Caco-2 (cell line): ENCODE results near the gene NUB1. TPM values are rescaled to one million over a fixed set of nuclear protein-coding genes. Genes with fewer than 3 reads are reported as not detected.

ENCODE experiments used
- BruUV-seq: library from RNA; stranded (reverse); fragments of 400-500 nt; replicated peaks from 2 replicates; lab custom pipeline; 2021; lab: Mats Ljungman, UMichigan
- CTCF ChIA-PET: fragments of 300-600 bp; sonication (Branson Sonifier 250); formaldehyde crosslinking; loops from one replicate; lab custom pipeline; 2022; ENCODE audit warnings: antibody characterized with exemption; lab: Charles Lee
- POLR2A ChIA-PET: fragments of 300-600 bp; sonication (Branson Sonifier 250); formaldehyde crosslinking; loops from one replicate; lab custom pipeline; 2022; ENCODE audit warnings: antibody characterized with exemption; lab: Charles Lee
- DNase-seq, 2 experiments: peaks; one replicate each; pipeline versions ENCODE4 v3.0.0 to v3.0.0-alpha.2; 2020 to 2022
- H3K27me3 ChIP-seq: replicated peaks from 2 replicates; pipeline ENCODE4 v1.6.0; 2011; ENCODE audit warnings: low read length; ENCODE audit not compliant: control insufficient read depth, insufficient read depth
- H3K36me3 ChIP-seq: 2 replicates; pipeline ENCODE4 v1.5.1; 2011; ENCODE audit warnings: low read length; ENCODE audit not compliant: control insufficient read depth, insufficient read depth
- H3K4me1 ChIP-seq: fragments of 250-450 bp; sonication (Bioruptor Pico); 2 replicates; pipeline ENCODE4 v1.5.1; 2020; ENCODE audit warnings: mild to moderate bottlenecking
- H3K4me3 ChIP-seq: 2 replicates; pipeline ENCODE4 v1.5.1; 2011; ENCODE audit warnings: low read depth, mild to moderate bottlenecking, control low read depth, low read length
- H3K9me3 ChIP-seq: fragments of 250-450 bp; sonication (Bioruptor Pico); 2 replicates; pipeline ENCODE4 v1.5.1; 2020; ENCODE audit warnings: mild to moderate bottlenecking, moderate library complexity
- H3K27ac Mint-ChIP-seq: one replicate; pipeline ENCODE4 v1.8.0; 2022; ENCODE audit warnings: mixed read lengths; ENCODE audit not compliant: unreplicated experiment
- H3K27me3 Mint-ChIP-seq: one replicate; pipeline ENCODE4 v1.8.0; 2022; ENCODE audit warnings: mixed read lengths; ENCODE audit not compliant: insufficient read depth, unreplicated experiment
- H3K36me3 Mint-ChIP-seq: one replicate; pipeline ENCODE4 v1.8.0; 2022; ENCODE audit warnings: mild to moderate bottlenecking, mixed read lengths; ENCODE audit not compliant: insufficient read depth, unreplicated experiment
- H3K4me1 Mint-ChIP-seq: one replicate; pipeline ENCODE4 v1.8.0; 2022; ENCODE audit warnings: low read depth, mixed read lengths; ENCODE audit not compliant: unreplicated experiment
- H3K4me3 Mint-ChIP-seq: one replicate; pipeline ENCODE4 v1.8.0; 2022; ENCODE audit warnings: mild to moderate bottlenecking, moderate library complexity, mixed read lengths; ENCODE audit not compliant: unreplicated experiment
- H3K9me3 Mint-ChIP-seq: one replicate; pipeline ENCODE4 v1.8.0; 2022; ENCODE audit warnings: mixed read lengths; ENCODE audit not compliant: unreplicated experiment
- CTCF ChIP-seq, 2 experiments: fragments of 200-600 bp in 1 of 2; IDR thresholded peaks; 1 replicate in 1 of 2; 2 replicates in 1 of 2; pipeline versions ENCODE4 v1.5.1 to v1.8.0; 2011 to 2022; ENCODE audit warnings: antibody characterized with exemption in 1 of 2, control low read depth in 1 of 2, inconsistent platforms in 1 of 2, low read depth in 1 of 2, low read length in 1 of 2, mild to moderate bottlenecking in 1 of 2, moderate library complexity in 1 of 2; ENCODE audit not compliant: insufficient read depth in 1 of 2, severe bottlenecking in 1 of 2, unreplicated experiment in 1 of 2
- intact Hi-C: fragments of 100-400 bp; cut with micrococcal nuclease; formaldehyde crosslinking; loops from one replicate; pipeline ENCODE4 v1.10.0; 2022; ENCODE audit not compliant: unreplicated experiment
- total RNA-seq: library from RNA; stranded (reverse); gene quantifications from 2 replicates; pipeline ENCODE4 v1.2.3, GENCODE V29; 2022

The NUB1 gene
- total RNA-seq, 1 experiment from 2014 or later, result 51.6 TPM

GRCh38 chr7:151348970-151349369, 7.4 kb downstream of the NUB1 start:
- no peaks in the 10 kb centered on the region for H3K27me3 ChIP-seq
- ChIA-PET POLR2A (no interaction called here), CTCF (no interaction called here)
- Mint-ChIP-seq H3K27me3 (no peaks in the 10 kb centered on the region), H3K27ac (no peak overlapping the region), H3K4me1 (peaks cover 23% of the 10 kb centered on the region), H3K9me3 (no peaks in the 10 kb centered on the region), H3K4me3 (no peak overlapping the region), H3K36me3 (peaks cover 55% of the 10 kb centered on the region)
- intact Hi-C loops, result no loop called here
- TF ChIP-seq CTCF (IDR thresholded peaks at IDR 0.05; ENCODE audit: insufficient read depth in 1 of 2, low read depth in 1 of 2, low read length in 1 of 2, severe bottlenecking in 1 of 2, unreplicated experiment in 1 of 2), result no peak
- BruUV-seq, result no TSS peak
- no peaks in the 10 kb centered on the region for H3K9me3 ChIP-seq
- no peak overlapping the region for H3K4me3 ChIP-seq
- H3K4me1 ChIP-seq, result peaks cover 35% of the 10 kb centered on the region
- peaks cover 3% of the 10 kb centered on the region for H3K36me3 ChIP-seq
- DNase-seq, result no peak

- Histone ChIP-seq H3K36me3 (peaks cover 3% of the 10 kb centered on the region), H3K9me3 (no peaks in the 10 kb centered on the region), H3K4me3 (no peak overlapping the region), H3K4me1 (peaks cover 35% of the 10 kb centered on the region), H3K27me3 (no peaks in the 10 kb centered on the region)
- H3K4me3 Mint-ChIP-seq, result peak overlapping the region; percentile 65
- no peaks in the 10 kb centered on the region for H3K9me3 Mint-ChIP-seq
- H3K4me1 Mint-ChIP-seq, result peaks cover 23% of the 10 kb centered on the region
- H3K27ac Mint-ChIP-seq, result peak overlapping the region; percentile 62
- CTCF ChIA-PET, result interaction anchor here (1.0 to 1.5 kb wide), 3 partner anchors 8 to 34 kb away, joined by 3 to 5 read pairs (median 5); partner anchors contain the start of gene NUB1
- BruUV-seq, result TSS peak; percentile 95
- POLR2A ChIA-PET, result no interaction called here
- no peak for TF ChIP-seq CTCF (IDR thresholded peaks at IDR 0.05; ENCODE audit: insufficient read depth in 1 of 2, low read depth in 1 of 2, low read length in 1 of 2, severe bottlenecking in 1 of 2, unreplicated experiment in 1 of 2)
- intact Hi-C loops, result no loop called here
- H3K27me3 Mint-ChIP-seq, result no peaks in the 10 kb centered on the region
- DNase-seq, result no peak
- peaks cover 60% of the 10 kb centered on the region for H3K36me3 Mint-ChIP-seq
Measured at GRCh38 chr7:151349507-151349853, 7.9 kb downstream of the NUB1 start.

- DNase-seq, result peak; percentile 45 to 68
- Mint-ChIP-seq H3K36me3 (peaks cover 65% of the 10 kb centered on the region), H3K9me3 (no peaks in the 10 kb centered on the region), H3K4me1 (peaks cover 16% of the 10 kb centered on the region), H3K27me3 (no peaks in the 10 kb centered on the region), H3K4me3 (no peak overlapping the region), H3K27ac (no peak overlapping the region)
- Histone ChIP-seq H3K9me3 (no peaks in the 10 kb centered on the region), H3K4me1 (peaks cover 25% of the 10 kb centered on the region), H3K36me3 (peaks cover 5% of the 10 kb centered on the region), H3K4me3 (no peak overlapping the region), H3K27me3 (no peaks in the 10 kb centered on the region)
- peak; percentile 51 to 54 for TF ChIP-seq CTCF (IDR thresholded peaks at IDR 0.05; ENCODE audit: insufficient read depth in 1 of 2, low read depth in 1 of 2, low read length in 1 of 2, severe bottlenecking in 1 of 2, unreplicated experiment in 1 of 2)
- POLR2A ChIA-PET, result no interaction called here
- no TSS peak for BruUV-seq
- CTCF ChIA-PET, result interaction anchor here (0.6 to 1.5 kb wide), 3 partner anchors 10 to 66 kb away, joined by 3 to 5 read pairs (median 4); partner anchors contain the start of gene NUB1
- intact Hi-C loops, result no loop called here
Measured at GRCh38 chr7:151351027-151351426, 9.4 kb downstream of the NUB1 start.
